H1 (cell line): ENCODE results near the gene RAB11FIP3. TPM values are rescaled to one million over a fixed set of nuclear protein-coding genes. Genes with fewer than 3 reads are reported as not detected.

Experiments used
- CTCF ChIA-PET: fragments of 300-600 bp; sonication (Branson Sonifier 250); formaldehyde crosslinking; loops from one replicate; lab custom pipeline; 2021; ENCODE audit not compliant: partially characterized antibody; lab: Charles Lee
- POLR2A ChIA-PET: fragments of 300-600 bp; sonication (Branson Sonifier 250); formaldehyde crosslinking; loops from one replicate; lab custom pipeline; 2021; ENCODE audit warnings: inconsistent platforms; ENCODE audit not compliant: partially characterized antibody; lab: Charles Lee
- DNase-seq, 2 experiments: peaks; one replicate each; pipeline versions ENCODE4 v3.0.0 to v3.0.0-alpha.2; 2010 to 2022; ENCODE audit warnings: low spot score in 2 of 2, low read depth in 1 of 2, mixed read lengths in 1 of 2
- FAIRE-seq: peaks from 2 replicates; lab custom pipeline; 2011; peaks lifted over from hg19 to GRCh38; lab: Jason Lieb, UNC
- H2AFZ ChIP-seq: 2 replicates; pipeline ENCODE4 v1.8.1; 2012; ENCODE audit warnings: low read length, inconsistent platforms
- H2AK5ac ChIP-seq: 2 replicates; pipeline ENCODE4 v1.6.1; 2013; ENCODE audit warnings: low read depth, low read length
- H2BK120ac ChIP-seq: replicated peaks from 2 replicates; pipeline ENCODE3; 2013; ENCODE audit warnings: low read depth, low read length, inconsistent platforms
- H2BK12ac ChIP-seq: 2 replicates; pipeline ENCODE4 v1.6.1; 2013; ENCODE audit warnings: low read depth, low read length
- H2BK15ac ChIP-seq: 2 replicates; pipeline ENCODE4 v1.6.1; 2013; ENCODE audit warnings: low read length
- H2BK20ac ChIP-seq: 2 replicates; pipeline ENCODE4 v1.6.1; 2013; ENCODE audit warnings: low read length
- H2BK5ac ChIP-seq: 2 replicates; pipeline ENCODE4 v1.6.1; 2013; ENCODE audit warnings: low read depth, low read length
- H3K14ac ChIP-seq: 2 replicates; pipeline ENCODE4 v1.6.1; 2013; ENCODE audit warnings: inconsistent platforms; ENCODE audit not compliant: insufficient read length
- H3K18ac ChIP-seq: 2 replicates; pipeline ENCODE4 v1.6.1; 2013; ENCODE audit warnings: low read length; ENCODE audit errors: extremely low read depth
- H3K23ac ChIP-seq: 2 replicates; pipeline ENCODE4 v1.6.1; 2013; ENCODE audit warnings: inconsistent platforms; ENCODE audit not compliant: insufficient read length
- H3K23me2 ChIP-seq: 2 replicates; pipeline ENCODE4 v1.6.1; 2013; ENCODE audit warnings: low read depth, low read length
- H3K27ac ChIP-seq: 2 replicates; pipeline ENCODE4 v1.6.1; 2011; ENCODE audit warnings: low read depth, low read length, inconsistent platforms
- H3K27me3 ChIP-seq, 4 experiments: replicated peaks in 1 of 4; 1 replicate in 1 of 4; 2 replicates in 3 of 4; pipeline versions ENCODE4 v1.6.1 to v1.8.1; 2011 to 2013; ENCODE audit warnings: low read length in 3 of 4, mild to moderate bottlenecking in 3 of 4, inconsistent platforms in 2 of 4, mixed read lengths in 2 of 4, moderate library complexity in 1 of 4; ENCODE audit not compliant: control insufficient read depth in 3 of 4, insufficient read depth in 3 of 4; ENCODE audit errors: extremely low read depth in 1 of 4
- H3K36me3 ChIP-seq, 4 experiments: 2 replicates each; pipeline versions ENCODE4 v1.6.1 to v1.8.1; 2011 to 2013; ENCODE audit warnings: mild to moderate bottlenecking in 4 of 4, low read length in 3 of 4, moderate library complexity in 2 of 4, control low read depth in 1 of 4, inconsistent platforms in 1 of 4; ENCODE audit not compliant: insufficient read depth in 4 of 4, control insufficient read depth in 2 of 4
- H3K4ac ChIP-seq: replicated peaks from 2 replicates; pipeline ENCODE3; 2013; ENCODE audit warnings: low read length, low read depth, mixed read lengths, inconsistent platforms; ENCODE audit not compliant: insufficient read length
- H3K4me1 ChIP-seq, 4 experiments: replicated peaks in 1 of 4; 1 replicate in 1 of 4; 2 replicates in 3 of 4; pipeline versions ENCODE4 v1.6.1 to v1.8.1; 2011 to 2013; ENCODE audit warnings: low read length in 3 of 4, inconsistent platforms in 2 of 4, mixed read lengths in 1 of 4; ENCODE audit not compliant: insufficient read depth in 4 of 4, control insufficient read depth in 3 of 4
- H3K4me2 ChIP-seq, 2 experiments: 2 replicates each; pipeline versions ENCODE4 v1.6.1 to v1.8.1; 2011 to 2013; ENCODE audit warnings: low read depth in 2 of 2, low read length in 2 of 2, control low read depth in 1 of 2, inconsistent platforms in 1 of 2, mild to moderate bottlenecking in 1 of 2; ENCODE audit not compliant: insufficient read depth in 1 of 2
- H3K4me3 ChIP-seq, 4 experiments: fragments of 200-600, 300-600 bp in 1 of 4; sonication (generic), shearing (Covaris generic), sonication (Bioruptor Twin) in 1 of 4; 2 replicates each; pipeline versions ENCODE4 v1.5.1 to v1.8.1; 2011 to 2016; ENCODE audit warnings: low read length in 4 of 4, low read depth in 3 of 4, control low read depth in 2 of 4, inconsistent platforms in 2 of 4, mild to moderate bottlenecking in 2 of 4, mixed read lengths in 1 of 4, moderate library complexity in 1 of 4; ENCODE audit not compliant: insufficient read depth in 2 of 4; ENCODE audit errors: extremely low read depth in 1 of 4
- H3K56ac ChIP-seq: replicated peaks from 2 replicates; pipeline ENCODE3; 2013; ENCODE audit warnings: low read depth, mild to moderate bottlenecking, mixed read lengths, low read length, inconsistent platforms; ENCODE audit not compliant: insufficient read length
- H3K79me1 ChIP-seq: 2 replicates; pipeline ENCODE4 v1.6.1; 2013; ENCODE audit warnings: low read depth, low read length, control low read depth
- H3K79me2 ChIP-seq, 2 experiments: 2 replicates each; pipeline versions ENCODE4 v1.6.1 to v1.8.1; 2012 to 2013; ENCODE audit warnings: low read length in 2 of 2, mild to moderate bottlenecking in 2 of 2, inconsistent platforms in 1 of 2; ENCODE audit not compliant: insufficient read depth in 2 of 2, control insufficient read depth in 1 of 2
- H3K9ac ChIP-seq, 4 experiments: replicated peaks in 1 of 4; 1 replicate in 1 of 4; 2 replicates in 3 of 4; pipeline versions ENCODE4 v1.6.1 to v1.8.1; 2011 to 2013; ENCODE audit warnings: low read depth in 3 of 4, low read length in 3 of 4, control low read depth in 2 of 4, mild to moderate bottlenecking in 2 of 4, moderate library complexity in 2 of 4, inconsistent platforms in 1 of 4; ENCODE audit errors: extremely low read depth in 1 of 4
- H3K9me3 ChIP-seq, 2 experiments: 2 replicates each; pipeline versions ENCODE4 v1.6.1 to v1.8.1; 2012 to 2013; ENCODE audit warnings: mild to moderate bottlenecking in 2 of 2, moderate library complexity in 2 of 2, control low read depth in 1 of 2, inconsistent platforms in 1 of 2, low read depth in 1 of 2, low read length in 1 of 2, mixed read lengths in 1 of 2; ENCODE audit not compliant: insufficient read depth in 2 of 2
- H4K20me1 ChIP-seq, 2 experiments: replicated peaks in 1 of 2; 2 replicates each; pipeline versions ENCODE3 to v1.8.1; 2011 to 2013; ENCODE audit warnings: inconsistent platforms in 2 of 2, low read length in 2 of 2, mild to moderate bottlenecking in 1 of 2; ENCODE audit not compliant: insufficient read depth in 2 of 2, control insufficient read depth in 1 of 2
- H4K5ac ChIP-seq: 2 replicates; pipeline ENCODE4 v1.6.1; 2013; ENCODE audit warnings: low read length, low read depth, mixed read lengths, inconsistent platforms; ENCODE audit not compliant: insufficient read length
- H4K8ac ChIP-seq: 2 replicates; pipeline ENCODE4 v1.8.0; 2013; ENCODE audit warnings: mild to moderate bottlenecking, moderate library complexity, low read length, inconsistent platforms; ENCODE audit not compliant: insufficient read depth; ENCODE audit errors: extremely low read depth
- H4K91ac ChIP-seq: replicated peaks from 2 replicates; pipeline ENCODE3; 2013; ENCODE audit warnings: low read length, mixed read lengths, inconsistent platforms; ENCODE audit not compliant: insufficient read length
- CBX8 ChIP-seq: fragments of 300-800, 300-1000 bp; sonication (generic); IDR thresholded peaks from 2 replicates; pipeline ENCODE4 v1.7.1; 2016; ENCODE audit warnings: low read depth, low read length, borderline replicate concordance
- CHD2 ChIP-seq: IDR thresholded peaks from 2 replicates; pipeline ENCODE4 v1.6.1; 2012; ENCODE audit warnings: low read length, improper control_type of control experiment
- FOSL1 ChIP-seq: IDR thresholded peaks from 2 replicates; pipeline ENCODE4 v1.6.1; 2011; ENCODE audit warnings: mild to moderate bottlenecking, low read depth, low read length, moderate library complexity; ENCODE audit not compliant: insufficient read depth
- JUN ChIP-seq: IDR thresholded peaks from 2 replicates; pipeline ENCODE4 v1.6.1; 2011; ENCODE audit warnings: low read depth, mild to moderate bottlenecking, improper control_type of control experiment, low read length
- JUND ChIP-seq: IDR thresholded peaks from 2 replicates; pipeline ENCODE4 v1.6.1; 2011; ENCODE audit warnings: mild to moderate bottlenecking, improper control_type of control experiment, low read length
- KDM4A ChIP-seq: IDR thresholded peaks from one replicate; pipeline ENCODE4 v1.7.1; 2012; ENCODE audit warnings: low read depth, mild to moderate bottlenecking, moderate library complexity, low read length, inconsistent platforms; ENCODE audit not compliant: severe bottlenecking
- TCF12 ChIP-seq: IDR thresholded peaks from 2 replicates; pipeline ENCODE4 v1.6.1; 2011; ENCODE audit warnings: low read depth, mild to moderate bottlenecking, low read length
- WGBS, 2 experiments: shearing (Covaris generic) in 1 of 2; methylation state at CpG; one replicate each; pipeline versions ENCODE4 v1.1.6 to v1.1.7; 2013 to 2015; ENCODE audit warnings: low lambda C conversion rate in 2 of 2, mixed read lengths in 2 of 2, inconsistent platforms in 1 of 2, low coverage in 1 of 2, missing lambda C conversion rate in 1 of 2; ENCODE audit not compliant: insufficient replicate concordance in 2 of 2, insufficient coverage in 1 of 2, insufficient read length in 1 of 2; ENCODE audit errors: extremely low coverage in 1 of 2, missing lambda C conversion rate in 1 of 2; 5-methylcytosine and 5-hydroxymethylcytosine counted together
- polyA plus RNA-seq, 7 experiments: library from polyadenylated mRNA; depleted of rRNA in 3 of 7; stranded (reverse) in 5 of 7; unstranded in 2 of 7; fragments of >200 nt in 5 of 7; fragments of 200-250 nt in 2 of 7; gene quantifications; 1 replicate in 5 of 7; 2 replicates in 1 of 7; 4 replicates in 1 of 7; pipeline versions ENCODE4 v1.2.1 to v1.2.3, GENCODE V29; 2011 to 2013; ENCODE audit warnings: missing spikeins in 2 of 7, mixed read lengths in 2 of 7
- total RNA-seq: library from RNA; stranded (reverse); fragmentation: NEBNext Ultra II Directional; extraction: Animal tissue kit (Norgen Biotek cat#: 25700); gene quantifications from 2 replicates; pipeline ENCODE4 v1.2.1, GENCODE V29; 2021
- TF ChIP-seq, protein P1 (sequence below), 3 experiments: IDR thresholded peaks; 1 replicate in 2 of 3; 2 replicates in 1 of 3; pipeline versions ENCODE4 v1.5.1 to v1.6.1; 2011; ENCODE audit warnings: low read length in 3 of 3, mild to moderate bottlenecking in 3 of 3, inconsistent platforms in 2 of 3, low read depth in 1 of 3, moderate library complexity in 1 of 3; ENCODE audit not compliant: insufficient read depth in 1 of 3; ENCODE audit errors: control extremely low read depth in 1 of 3

The RAB11FIP3 gene
- total and polyA plus RNA-seq, 2 of the 8 experiments (the other 6 are each of a cell fraction or from before 2014, with no cell fraction given): 9.3 to 35.2 TPM

DNA sequence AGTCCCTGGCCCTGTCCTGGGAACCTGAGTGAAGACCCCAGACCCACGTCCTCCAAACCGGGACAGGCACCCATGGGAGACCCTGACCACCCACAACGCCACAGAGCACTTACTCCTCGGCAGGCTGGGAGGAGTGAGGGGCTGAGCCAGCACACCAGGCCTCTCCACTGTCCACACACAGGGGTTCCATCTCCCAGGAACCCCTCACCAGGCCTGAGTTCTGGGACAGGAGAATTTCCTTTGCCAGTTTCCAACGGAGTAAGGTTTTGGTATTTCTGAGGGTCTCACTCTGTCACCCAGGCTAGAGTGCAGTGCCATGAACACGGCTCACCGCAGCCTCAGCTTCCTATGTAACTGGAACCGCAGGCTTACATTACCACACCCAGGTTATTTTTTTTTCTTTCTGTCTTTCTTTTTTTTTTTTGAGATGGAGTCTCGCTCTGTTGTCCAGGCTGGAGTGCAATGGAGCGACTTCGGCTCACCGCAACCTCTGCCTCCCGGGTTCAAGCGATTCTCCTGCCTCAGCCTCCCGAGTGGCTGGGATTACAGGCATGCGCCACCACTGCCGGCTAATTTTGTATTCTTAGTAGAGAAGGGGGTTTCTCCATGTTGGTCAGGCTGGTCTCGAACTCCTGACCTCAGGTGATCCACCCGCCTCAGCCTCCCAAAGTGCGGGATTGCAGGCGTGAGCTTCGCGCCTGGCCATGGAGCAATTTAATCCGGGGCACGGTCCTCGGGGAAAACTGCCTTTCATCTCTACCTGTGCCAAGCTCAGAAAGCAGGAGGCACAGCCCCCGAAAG is 45.3 kb upstream of the RAB11FIP3 start:
- Histone ChIP-seq H2BK15ac (0 out of 2 replicates have a peak overlapping the region, but pooled peaks have one; percentile 81), H3K9ac (no peak overlapping the region; a peak in 1 of 7 replicates), H4K91ac (no peak overlapping the region), H3K36me3 (peaks cover 2 to 24% (median 7%) of the 10 kb centered on the region in 4 experiments; a peak in 7 of 8 replicates), H2BK12ac (peak overlapping the region; percentile 60; the same call in 1 of the 2 replicates), H3K27me3 (peaks cover 0 to 3% (median under 1%) of the 10 kb centered on the region in 4 experiments; a peak in 2 of 7 replicates), H4K8ac (peak overlapping the region; percentile 3; the same call in 1 of the 2 replicates), H2AK5ac (peak overlapping the region; percentile 95; the same call in 1 of the 2 replicates), H4K20me1 (peaks cover 11 to 24% of the 10 kb centered on the region in 2 experiments), H3K4ac (peak overlapping the region; percentile 2), H3K79me2 (peaks cover 0 to 24% of the 10 kb centered on the region in 2 experiments; a peak in 2 of 4 replicates), H3K27ac (no peak overlapping the region), H3K56ac (no peak overlapping the region), H2AFZ (no peak overlapping the region), H2BK5ac (peak overlapping the region; percentile 20; the same call in 1 of the 2 replicates), H3K4me1 (peaks cover 8 to 29% (median 19%) of the 10 kb centered on the region in 4 experiments), H2BK120ac (peak overlapping the region; percentile 43), H3K9me3 (no peaks in the 10 kb centered on the region), H4K5ac (peak overlapping the region; percentile 68), H3K23ac (no peak overlapping the region), H3K23me2 (peaks cover 13% of the 10 kb centered on the region), H3K4me3 (peak overlapping the region; percentile 5 to 94 (median 74); a peak in 6 of 8 replicates), H3K4me2 (peak overlapping the region; percentile 68 to 93), H3K79me1 (peaks cover 4% of the 10 kb centered on the region; the same call in 1 of the 2 replicates), H3K18ac (no peak overlapping the region), H3K14ac (no peak overlapping the region), H2BK20ac (no peak overlapping the region)
- FAIRE-seq: no peak
- ChIA-PET POLR2A (interaction anchor here (0.8 to 3.0 kb wide), 9 partner anchors 10 to 327 kb away, joined by 3 to 22 read pairs (median 6); partner anchors contain the start of genes DECR2, MRPL28, POLR3K and RAB11FIP3), CTCF (interaction anchor here (1.3 kb wide), 1 partner anchor 11 kb away, joined by 3 read pairs; no protein-coding TSS in a partner anchor)
- WGBS, 2 experiments: 73% methylated on average over 21 of the region's 27 CpGs; no CpG with 5 or more reads in 1 of the 2 experiments
- no peak for DNase-seq
- TF ChIP-seq, protein P1, sequence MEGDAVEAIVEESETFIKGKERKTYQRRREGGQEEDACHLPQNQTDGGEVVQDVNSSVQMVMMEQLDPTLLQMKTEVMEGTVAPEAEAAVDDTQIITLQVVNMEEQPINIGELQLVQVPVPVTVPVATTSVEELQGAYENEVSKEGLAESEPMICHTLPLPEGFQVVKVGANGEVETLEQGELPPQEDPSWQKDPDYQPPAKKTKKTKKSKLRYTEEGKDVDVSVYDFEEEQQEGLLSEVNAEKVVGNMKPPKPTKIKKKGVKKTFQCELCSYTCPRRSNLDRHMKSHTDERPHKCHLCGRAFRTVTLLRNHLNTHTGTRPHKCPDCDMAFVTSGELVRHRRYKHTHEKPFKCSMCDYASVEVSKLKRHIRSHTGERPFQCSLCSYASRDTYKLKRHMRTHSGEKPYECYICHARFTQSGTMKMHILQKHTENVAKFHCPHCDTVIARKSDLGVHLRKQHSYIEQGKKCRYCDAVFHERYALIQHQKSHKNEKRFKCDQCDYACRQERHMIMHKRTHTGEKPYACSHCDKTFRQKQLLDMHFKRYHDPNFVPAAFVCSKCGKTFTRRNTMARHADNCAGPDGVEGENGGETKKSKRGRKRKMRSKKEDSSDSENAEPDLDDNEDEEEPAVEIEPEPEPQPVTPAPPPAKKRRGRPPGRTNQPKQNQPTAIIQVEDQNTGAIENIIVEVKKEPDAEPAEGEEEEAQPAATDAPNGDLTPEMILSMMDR (IDR thresholded peaks at IDR 0.05; ENCODE audit: control extremely low read depth in 1 of 3, insufficient read depth in 1 of 3, low read depth in 1 of 3, low read length in 3 of 3): no peak
- TF ChIP-seq KDM4A (no peak), JUND (no peak), TCF12 (no peak), FOSL1 (no peak), CBX8 (no peak), JUN (no peak), CHD2 (no peak)
